Measurements from ENCODE around the gene RAC3.

The RAC3 gene

DNA sequence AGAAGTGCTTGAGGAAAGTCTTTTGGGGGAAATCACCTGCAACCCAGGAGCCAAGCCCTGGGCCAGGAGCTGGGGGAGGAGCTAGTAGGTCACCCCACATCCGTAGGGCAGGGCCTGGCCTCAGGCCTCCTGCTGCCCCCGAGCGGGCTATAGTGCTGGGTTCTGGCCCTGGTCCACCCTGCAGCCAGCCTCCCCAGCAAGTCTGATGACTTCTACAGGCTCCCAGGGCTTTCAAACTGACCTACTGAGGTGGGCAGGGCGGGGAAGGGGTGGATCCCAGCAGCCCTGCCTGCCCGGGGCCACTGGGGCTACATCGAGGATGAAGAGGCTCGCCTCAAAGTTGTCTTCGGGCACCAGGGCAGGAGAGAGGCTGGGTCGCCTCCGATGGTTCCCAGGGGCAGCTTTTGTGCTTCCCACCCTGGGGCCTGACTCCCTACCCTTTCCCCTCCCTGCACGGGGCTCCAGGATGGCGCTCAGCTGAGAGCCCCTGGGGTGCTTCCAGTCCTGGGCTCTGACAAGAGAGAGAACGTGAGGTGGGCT is 13.8 kb upstream of the RAC3 start:
- DNase-seq (ENCODE audit: low read depth): no peak
- TF ChIP-seq, protein P1, sequence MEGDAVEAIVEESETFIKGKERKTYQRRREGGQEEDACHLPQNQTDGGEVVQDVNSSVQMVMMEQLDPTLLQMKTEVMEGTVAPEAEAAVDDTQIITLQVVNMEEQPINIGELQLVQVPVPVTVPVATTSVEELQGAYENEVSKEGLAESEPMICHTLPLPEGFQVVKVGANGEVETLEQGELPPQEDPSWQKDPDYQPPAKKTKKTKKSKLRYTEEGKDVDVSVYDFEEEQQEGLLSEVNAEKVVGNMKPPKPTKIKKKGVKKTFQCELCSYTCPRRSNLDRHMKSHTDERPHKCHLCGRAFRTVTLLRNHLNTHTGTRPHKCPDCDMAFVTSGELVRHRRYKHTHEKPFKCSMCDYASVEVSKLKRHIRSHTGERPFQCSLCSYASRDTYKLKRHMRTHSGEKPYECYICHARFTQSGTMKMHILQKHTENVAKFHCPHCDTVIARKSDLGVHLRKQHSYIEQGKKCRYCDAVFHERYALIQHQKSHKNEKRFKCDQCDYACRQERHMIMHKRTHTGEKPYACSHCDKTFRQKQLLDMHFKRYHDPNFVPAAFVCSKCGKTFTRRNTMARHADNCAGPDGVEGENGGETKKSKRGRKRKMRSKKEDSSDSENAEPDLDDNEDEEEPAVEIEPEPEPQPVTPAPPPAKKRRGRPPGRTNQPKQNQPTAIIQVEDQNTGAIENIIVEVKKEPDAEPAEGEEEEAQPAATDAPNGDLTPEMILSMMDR (conservative IDR thresholded peaks at IDR 0.05; ENCODE audit: low read depth, low read length): no peak
- no peak overlapping the region for H3K4me3 ChIP-seq (ENCODE audit: low read length)

DNA sequence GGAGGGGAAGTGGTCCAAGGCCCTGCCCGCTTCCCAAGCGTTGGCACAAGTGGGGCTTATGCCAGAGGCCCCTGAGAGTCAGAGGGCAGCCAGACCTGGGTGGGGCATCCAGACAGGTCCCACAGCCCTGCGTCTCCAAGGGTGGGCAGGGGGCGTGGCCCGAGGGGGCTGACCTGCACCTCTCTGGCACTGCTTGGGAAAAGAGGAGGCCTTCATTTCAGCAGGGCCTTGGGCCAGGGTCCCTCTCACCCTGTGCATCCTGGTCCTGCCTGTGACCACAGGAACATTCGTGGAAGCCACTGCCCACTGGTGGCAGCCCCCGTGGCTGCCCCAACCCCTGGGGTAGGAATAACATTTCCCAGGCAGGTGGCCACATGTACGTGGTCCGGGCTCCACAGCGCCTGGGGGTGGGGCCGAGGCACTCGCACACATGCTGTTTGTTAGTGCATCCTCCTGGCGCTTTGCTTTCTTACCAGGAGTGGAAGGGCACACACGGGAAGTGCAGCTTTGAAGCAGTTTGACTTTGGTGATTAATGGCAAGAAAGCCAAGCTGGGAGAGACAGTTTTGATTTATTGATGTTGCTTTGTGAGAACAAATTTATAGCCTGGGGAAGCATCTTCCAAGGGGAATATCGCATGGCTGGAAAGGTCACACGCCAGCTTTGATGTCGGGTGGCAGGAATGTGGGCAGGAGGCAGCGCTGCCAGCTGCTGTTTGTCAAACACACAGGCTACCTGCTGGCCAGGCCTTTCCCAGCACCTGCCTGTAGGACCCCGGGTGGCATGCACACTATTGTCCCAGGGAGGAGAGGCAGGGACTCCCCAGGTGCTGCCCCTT is 13.1 kb upstream of the RAC3 start:
- TF ChIP-seq, protein P1 (conservative IDR thresholded peaks at IDR 0.05; ENCODE audit: low read depth, low read length): no peak
- DNase-seq (ENCODE audit: low read depth): no peak
- H3K4me3 ChIP-seq (ENCODE audit: low read length): no peak overlapping the region

DNA sequence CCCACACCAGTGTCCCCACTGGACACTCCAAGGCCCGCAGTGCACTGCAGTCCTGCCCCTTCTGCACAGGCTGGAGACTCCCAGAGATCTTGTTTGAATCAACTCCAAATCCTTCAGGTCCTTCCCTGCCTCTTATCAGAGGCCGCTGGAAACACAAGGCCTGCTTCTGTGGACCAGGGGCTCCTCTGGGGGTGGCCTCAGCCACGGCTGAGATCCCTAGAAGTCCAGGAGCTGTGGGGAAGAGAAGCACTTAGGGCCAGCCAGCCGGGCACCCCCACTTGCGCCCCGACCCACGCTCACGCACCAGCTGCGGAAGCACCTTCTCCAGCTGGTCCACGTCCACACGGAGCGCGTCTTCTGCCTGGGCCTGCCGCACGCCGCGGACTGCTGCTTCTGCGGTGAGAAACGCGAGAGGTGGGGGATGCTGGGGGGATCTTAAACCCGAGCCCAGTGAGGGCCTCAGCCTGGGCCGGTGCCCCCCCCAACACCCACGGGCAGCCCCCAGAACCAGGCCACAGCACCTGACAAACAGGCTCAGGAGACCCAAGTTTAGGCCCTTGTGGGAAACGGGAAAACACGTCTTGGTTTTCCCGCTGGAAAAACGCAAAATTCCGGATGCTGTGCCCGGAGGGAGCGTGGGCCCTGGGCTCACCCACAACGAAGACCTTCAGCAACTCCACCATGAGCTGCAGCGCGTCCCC is 12.3 kb upstream of the RAC3 start:
- no peak overlapping the region for H3K4me3 ChIP-seq (ENCODE audit: low read length)
- TF ChIP-seq, protein P1 (conservative IDR thresholded peaks at IDR 0.05; ENCODE audit: low read depth, low read length): no peak
- DNase-seq (ENCODE audit: low read depth): no peak

DNA sequence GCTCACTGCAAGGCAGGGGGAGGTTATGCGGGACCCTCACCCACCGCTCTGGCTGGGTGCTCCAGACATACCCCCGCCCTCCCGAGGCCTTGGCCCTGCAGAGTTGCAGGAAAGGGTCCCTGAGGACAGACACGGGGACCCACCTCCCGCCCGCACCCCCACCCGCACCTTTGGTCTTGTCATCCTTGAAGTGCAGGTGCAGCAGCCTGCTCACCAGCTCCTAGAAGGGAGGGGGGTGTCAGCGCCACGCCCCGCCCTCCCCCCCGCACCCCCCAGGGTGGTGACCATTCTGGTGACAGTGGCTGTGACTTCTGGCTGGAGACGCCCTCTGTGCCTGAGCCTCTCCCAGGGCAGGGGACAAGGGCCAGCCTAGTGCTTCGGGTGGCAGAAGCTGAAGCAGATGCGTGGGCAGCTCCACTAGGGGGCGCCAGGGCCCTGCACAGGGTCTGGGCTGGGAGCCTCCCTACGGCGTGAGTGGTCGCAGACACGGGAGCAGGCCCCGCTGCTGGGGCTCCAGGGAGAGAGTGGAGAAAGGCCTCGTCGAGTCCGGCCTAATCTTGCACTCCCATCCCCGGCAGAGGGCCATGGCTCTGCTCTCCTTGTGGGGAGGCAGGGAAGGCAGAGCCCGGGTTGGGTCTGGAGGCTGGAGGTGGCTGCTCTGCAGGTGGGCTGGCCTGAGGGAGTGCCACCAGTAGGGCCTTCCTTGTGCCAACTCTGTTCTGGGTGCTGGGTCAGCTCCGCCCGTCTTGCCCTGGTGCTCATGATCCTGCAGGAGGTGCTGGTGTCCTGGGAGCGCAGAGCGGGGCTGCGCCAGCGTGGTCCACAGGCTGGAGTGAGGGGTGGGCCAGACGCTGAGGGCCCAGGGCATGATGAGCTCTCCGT is 11.5 kb upstream of the RAC3 start:
- no peak for DNase-seq (ENCODE audit: low read depth)
- TF ChIP-seq, protein P1 (conservative IDR thresholded peaks at IDR 0.05; ENCODE audit: low read depth, low read length): peak; percentile 84
- no peak overlapping the region for H3K4me3 ChIP-seq (ENCODE audit: low read length)

DNA sequence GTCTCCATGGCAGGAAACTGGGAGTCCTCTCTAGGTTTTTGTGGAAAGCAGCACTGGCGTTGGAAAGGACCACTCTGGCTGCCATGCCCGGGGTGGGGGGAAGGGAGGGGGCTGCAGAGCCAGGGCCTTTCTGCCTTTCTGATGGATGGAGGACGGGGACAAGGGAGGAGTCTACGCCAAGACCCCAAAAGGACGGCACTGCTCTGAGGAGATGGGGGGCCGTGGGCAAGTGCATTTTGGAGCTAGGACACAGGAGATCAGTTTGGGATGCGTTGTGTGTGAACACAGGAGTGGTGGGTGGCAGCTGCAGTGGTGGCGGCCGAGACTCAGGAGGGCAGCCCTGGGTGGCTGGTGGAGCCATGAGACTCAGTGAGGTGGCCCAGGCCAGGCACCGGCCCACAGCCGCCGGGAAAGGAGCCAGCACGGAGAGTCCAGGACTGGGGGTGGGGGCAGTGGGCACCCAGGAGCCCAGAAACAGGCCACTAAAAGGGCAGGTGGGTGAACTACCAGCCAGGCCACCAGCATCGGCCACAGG is 10.8 kb upstream of the RAC3 start:
- no peak for DNase-seq (ENCODE audit: low read depth)
- TF ChIP-seq, protein P1 (conservative IDR thresholded peaks at IDR 0.05; ENCODE audit: low read depth, low read length): no peak
- no peak overlapping the region for H3K4me3 ChIP-seq (ENCODE audit: low read length)

DNA sequence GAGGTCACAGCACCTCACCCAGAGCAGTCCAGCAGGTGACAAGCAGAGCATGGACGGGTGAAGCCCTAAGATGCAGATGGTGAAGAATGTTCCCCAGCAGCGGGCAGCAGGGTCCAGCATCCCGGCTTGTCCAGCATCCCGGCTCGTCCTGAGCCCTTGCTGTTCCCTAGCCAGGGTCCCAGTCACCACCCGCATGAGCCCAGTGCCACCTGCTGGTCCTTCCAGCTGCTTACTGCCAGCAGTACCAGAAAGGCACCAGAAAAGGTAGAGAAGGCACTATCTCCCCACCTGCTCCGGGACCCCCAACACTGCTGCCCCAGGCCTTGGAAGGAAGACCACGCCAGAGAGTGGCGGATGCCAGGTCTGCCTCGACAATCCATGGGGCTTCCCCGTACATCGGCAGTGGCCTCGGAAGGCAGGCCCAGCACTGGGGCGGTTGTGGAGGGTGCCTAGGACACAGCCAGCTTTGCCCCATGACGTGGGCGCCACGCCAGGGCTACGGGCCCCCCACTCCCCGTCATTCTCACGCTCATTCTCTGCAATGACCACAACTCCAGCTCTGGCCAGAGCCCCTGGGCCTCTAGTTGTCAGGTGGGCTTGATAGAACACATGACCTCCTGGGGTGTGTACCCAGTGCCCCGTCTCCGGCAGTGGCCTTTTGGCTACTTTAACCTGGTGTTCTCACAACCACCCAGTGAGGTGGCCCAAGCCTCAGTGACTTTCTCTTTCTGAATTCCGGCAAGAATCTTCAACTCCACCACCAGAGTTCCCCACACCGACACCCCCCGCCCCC is 10.2 kb upstream of the RAC3 start:
- DNase-seq (ENCODE audit: low read depth): no peak
- TF ChIP-seq, protein P1 (conservative IDR thresholded peaks at IDR 0.05; ENCODE audit: low read depth, low read length): peak; percentile 82
- peak overlapping the region; percentile 70 for H3K4me3 ChIP-seq (ENCODE audit: low read length)

Data from retinal pigment epithelial cell (primary cell).